Vagina (tissue), 2 donors: Measurements from ENCODE around the gene ZSCAN10. TPM values are rescaled to one million over a fixed set of nuclear protein-coding genes. Genes with fewer than 3 reads are reported as not detected.
A peak's percentile ranks its signal among the peaks of the same experiment; 100 is the strongest.
"Not testable (repeated sequence)": the region's sequence is repeated elsewhere in the genome, so short reads cannot be mapped to it uniquely, and the experiment has no call there.

Source experiments
- DNase-seq, 2 donors: peaks; one replicate each; pipeline ENCODE4 v3.0.0-alpha.2; 2017; ENCODE audit errors: extremely low spot score in 2 of 2
- H3K27ac ChIP-seq: fragments of 200-600 bp; sonication (generic); one replicate; pipeline ENCODE4 v1.5.1; 2019
- H3K27me3 ChIP-seq: fragments of 200-600 bp; sonication (generic); one replicate; pipeline ENCODE4 v1.5.1; 2019
- H3K36me3 ChIP-seq, 2 donors: fragments of 200-600 bp; sonication (generic); one replicate each; pipeline ENCODE4 v1.5.1; 2017 to 2019
- H3K4me1 ChIP-seq: fragments of 200-600 bp; sonication (generic); one replicate; pipeline ENCODE4 v1.5.1; 2019
- H3K4me3 ChIP-seq, 2 donors: fragments of 200-600 bp; sonication (generic); 1 replicate in 1 of 2; 2 replicates in 1 of 2; pipeline ENCODE4 v1.5.1; 2016 to 2019
- H3K9me3 ChIP-seq: fragments of 200-600 bp; sonication (generic); one replicate; pipeline ENCODE4 v1.5.1; 2019
- POLR2A ChIP-seq, 2 donors: fragments of 450-650 bp; IDR thresholded peaks; one replicate each; pipeline ENCODE4 v1.6.1; 2017; ENCODE audit warnings: antibody characterized with exemption in 2 of 2, mild to moderate bottlenecking in 2 of 2, moderate library complexity in 2 of 2
- POLR2AphosphoS5 ChIP-seq, 2 donors: sonication (generic); formaldehyde crosslinking; IDR thresholded peaks; one replicate each; pipeline ENCODE4 v1.9.0; 2017; ENCODE audit warnings: antibody characterized with exemption in 2 of 2, mild to moderate bottlenecking in 2 of 2, low read depth in 1 of 2; ENCODE audit not compliant: insufficient read depth in 1 of 2
- intact Hi-C: fragments of 100-400 bp; cut with DNase I; formaldehyde crosslinking; loops from one replicate; pipeline ENCODE4 v1.15.1; 2023
- total RNA-seq: library from RNA; depleted of rRNA; stranded (reverse); fragments of >200 nt; gene quantifications from one replicate; pipeline ENCODE4 v1.2.3, GENCODE V29; 2016
- TF ChIP-seq, protein P1 (sequence below), 3 experiments: fragments of 450-650 bp in 2 of 3; fragments of 200-600 bp in 1 of 3; sonication (generic) in 1 of 3; IDR thresholded peaks; one replicate each; pipeline ENCODE4 v1.5.1; 2017 to 2019; ENCODE audit warnings: antibody characterized with exemption in 3 of 3, mild to moderate bottlenecking in 2 of 3, moderate library complexity in 2 of 3

Gene ZSCAN10
- total RNA-seq, 1 donor from 2014 or later = not detected

DNA sequence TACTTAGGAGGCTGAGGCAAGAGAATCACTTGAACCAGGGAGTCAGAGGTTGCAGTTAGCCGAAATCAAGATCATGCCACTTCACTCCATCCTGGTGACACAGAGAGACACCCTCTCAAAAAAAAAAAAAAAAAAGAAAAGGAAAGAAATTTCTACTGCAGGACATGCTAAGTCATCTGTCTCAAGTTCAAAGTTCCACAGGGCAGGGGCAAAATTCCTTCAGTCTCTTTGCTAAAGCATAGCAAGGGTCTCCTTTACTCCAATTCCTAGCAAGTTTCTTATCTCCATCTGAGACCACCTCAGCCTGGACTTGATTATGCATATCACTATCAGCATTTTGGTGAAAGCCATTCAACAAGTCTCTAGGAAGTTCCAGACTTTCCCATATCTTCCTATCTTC lies 14.6 kb downstream of the ZSCAN10 start:
- Histone ChIP-seq H3K27me3 (no peaks in the 10 kb centered on the region), H3K9me3 (no peaks in the 10 kb centered on the region)

DNA sequence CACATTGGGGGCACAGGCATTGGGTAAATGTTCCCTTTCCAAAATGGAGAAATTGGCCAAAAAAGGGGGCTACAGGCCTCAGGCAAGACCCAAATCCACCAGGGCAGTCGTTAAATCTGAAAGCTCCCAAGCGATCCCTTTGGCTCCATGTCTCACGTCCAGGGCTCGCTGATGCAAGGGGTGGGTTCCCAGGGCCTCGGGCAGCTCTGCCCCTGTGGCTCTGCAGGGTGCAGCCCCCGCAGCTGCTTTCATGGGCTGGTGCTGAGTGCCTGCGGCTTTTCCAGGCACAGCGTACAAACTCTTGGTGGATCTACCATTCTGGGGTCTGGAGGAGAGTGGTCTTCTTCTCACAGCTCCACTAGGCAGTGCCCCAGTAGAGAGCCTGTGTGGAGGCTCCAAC lies 15.7 kb downstream of the ZSCAN10 start:
- H3K27ac ChIP-seq, H3K36me3 ChIP-seq, H3K4me3 ChIP-seq, H3K27me3 ChIP-seq, H3K4me1 ChIP-seq, H3K9me3 ChIP-seq, intact Hi-C loops: not testable (repeated sequence)
- peak in 1 of 2 donors; percentile 72 for DNase-seq

More for the DNA sequence above, 14.6 kb downstream of the ZSCAN10 start:
- Histone ChIP-seq H3K36me3 (no peaks in the 10 kb centered on the region), H3K4me3 (no peak overlapping the region), H3K27ac (no peak overlapping the region), H3K4me1 (no peaks in the 10 kb centered on the region)
- TF ChIP-seq POLR2A (IDR thresholded peaks at IDR 0.05) (no peak), POLR2AphosphoS5 (IDR thresholded peaks at IDR 0.05; ENCODE audit: insufficient read depth in 1 of 2, low read depth in 1 of 2) (no peak)
- TF ChIP-seq, protein P1, sequence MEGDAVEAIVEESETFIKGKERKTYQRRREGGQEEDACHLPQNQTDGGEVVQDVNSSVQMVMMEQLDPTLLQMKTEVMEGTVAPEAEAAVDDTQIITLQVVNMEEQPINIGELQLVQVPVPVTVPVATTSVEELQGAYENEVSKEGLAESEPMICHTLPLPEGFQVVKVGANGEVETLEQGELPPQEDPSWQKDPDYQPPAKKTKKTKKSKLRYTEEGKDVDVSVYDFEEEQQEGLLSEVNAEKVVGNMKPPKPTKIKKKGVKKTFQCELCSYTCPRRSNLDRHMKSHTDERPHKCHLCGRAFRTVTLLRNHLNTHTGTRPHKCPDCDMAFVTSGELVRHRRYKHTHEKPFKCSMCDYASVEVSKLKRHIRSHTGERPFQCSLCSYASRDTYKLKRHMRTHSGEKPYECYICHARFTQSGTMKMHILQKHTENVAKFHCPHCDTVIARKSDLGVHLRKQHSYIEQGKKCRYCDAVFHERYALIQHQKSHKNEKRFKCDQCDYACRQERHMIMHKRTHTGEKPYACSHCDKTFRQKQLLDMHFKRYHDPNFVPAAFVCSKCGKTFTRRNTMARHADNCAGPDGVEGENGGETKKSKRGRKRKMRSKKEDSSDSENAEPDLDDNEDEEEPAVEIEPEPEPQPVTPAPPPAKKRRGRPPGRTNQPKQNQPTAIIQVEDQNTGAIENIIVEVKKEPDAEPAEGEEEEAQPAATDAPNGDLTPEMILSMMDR (IDR thresholded peaks at IDR 0.05) = no peak
- no peak for DNase-seq
- intact Hi-C loops = no loop called here

DNA sequence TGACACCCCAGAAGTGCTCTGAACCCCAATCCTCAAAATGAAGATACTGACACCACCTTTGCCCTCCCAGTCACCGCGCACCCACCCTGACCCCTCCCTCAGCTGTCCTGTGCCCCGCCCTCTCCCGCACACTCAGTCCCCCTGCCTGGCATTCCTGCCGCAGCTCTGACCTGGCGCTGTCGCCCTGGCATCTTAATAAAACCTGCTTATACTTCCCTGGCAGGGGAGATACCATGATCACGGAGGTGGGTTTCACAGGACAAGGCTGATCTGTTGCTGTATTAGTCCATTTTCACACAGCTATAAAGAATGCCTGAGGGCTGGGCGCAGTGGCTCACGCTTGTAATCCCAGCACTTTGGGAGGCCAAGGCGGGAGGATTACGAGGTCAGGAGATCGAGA lies 17.1 kb downstream of the ZSCAN10 start:
- H3K9me3 ChIP-seq, H3K27me3 ChIP-seq, H3K27ac ChIP-seq, intact Hi-C loops, H3K4me3 ChIP-seq, H3K4me1 ChIP-seq, H3K36me3 ChIP-seq: not testable (repeated sequence)
- DNase-seq = peak in 1 of 2 donors; percentile 77

DNA sequence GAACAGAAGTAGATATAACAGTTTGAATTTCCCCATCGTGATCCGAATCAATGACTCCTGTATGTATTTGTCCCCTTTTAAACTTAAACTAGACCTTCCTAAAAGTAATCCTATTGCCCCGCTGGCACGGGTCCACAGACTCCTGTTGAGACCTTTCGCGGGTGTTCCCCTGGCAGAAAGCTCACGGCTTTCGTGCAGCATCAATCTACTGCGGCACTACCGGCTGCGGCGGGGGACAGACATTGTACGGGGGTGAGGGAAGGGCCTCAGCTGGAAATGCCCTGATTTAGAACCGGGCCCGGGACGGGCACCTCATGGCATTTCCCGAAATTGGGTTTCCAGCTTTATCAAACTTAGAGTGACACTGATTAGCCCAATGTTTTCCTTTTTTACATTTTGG lies 19.1 kb downstream of the ZSCAN10 start:
- no peaks in the 10 kb centered on the region for H3K9me3 ChIP-seq
- DNase-seq = no peak
- no peak overlapping the region for H3K27ac ChIP-seq
- H3K36me3 ChIP-seq = no peaks in the 10 kb centered on the region
- no peak for TF ChIP-seq POLR2AphosphoS5 (IDR thresholded peaks at IDR 0.05; ENCODE audit: insufficient read depth in 1 of 2, low read depth in 1 of 2)
- no peak for TF ChIP-seq POLR2A (IDR thresholded peaks at IDR 0.05)
- TF ChIP-seq, protein P1 (IDR thresholded peaks at IDR 0.05) = no peak
- intact Hi-C loops = no loop called here
- H3K27me3 ChIP-seq = no peaks in the 10 kb centered on the region
- H3K4me1 ChIP-seq = no peaks in the 10 kb centered on the region
- H3K4me3 ChIP-seq = no peak overlapping the region

DNA sequence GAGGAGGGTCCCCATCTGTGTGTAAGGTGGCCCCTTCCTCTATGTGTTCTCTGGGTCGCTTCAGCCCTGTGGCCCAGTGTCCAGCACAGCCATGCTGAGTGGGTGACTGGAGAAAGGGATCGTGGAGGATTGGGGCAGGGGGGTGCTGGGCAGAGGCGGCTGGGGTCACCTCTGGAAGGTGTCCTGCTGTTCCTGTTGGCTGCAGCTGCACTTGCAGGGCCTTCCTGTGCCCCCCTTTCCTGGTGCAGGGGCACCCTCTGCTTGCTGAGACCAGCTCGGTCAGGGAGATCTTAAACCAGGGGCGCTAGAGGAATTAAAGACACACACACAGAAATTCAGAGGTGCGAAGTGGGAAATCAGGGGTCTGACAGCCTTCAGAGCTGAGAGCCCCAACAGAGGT lies 22.5 kb downstream of the ZSCAN10 start:
- H3K27ac ChIP-seq = no peak overlapping the region
- intact Hi-C loops = no loop called here
- H3K36me3 ChIP-seq = no peaks in the 10 kb centered on the region
- DNase-seq = peak in 1 of 2 donors; percentile 84
- no peaks in the 10 kb centered on the region for H3K27me3 ChIP-seq
- H3K4me1 ChIP-seq = no peaks in the 10 kb centered on the region
- no peaks in the 10 kb centered on the region for H3K9me3 ChIP-seq
- TF ChIP-seq POLR2AphosphoS5 (IDR thresholded peaks at IDR 0.05; ENCODE audit: insufficient read depth in 1 of 2, low read depth in 1 of 2) (no peak), POLR2A (IDR thresholded peaks at IDR 0.05) (no peak)
- TF ChIP-seq, protein P1 (IDR thresholded peaks at IDR 0.05) = no peak
- no peak overlapping the region for H3K4me3 ChIP-seq

DNA sequence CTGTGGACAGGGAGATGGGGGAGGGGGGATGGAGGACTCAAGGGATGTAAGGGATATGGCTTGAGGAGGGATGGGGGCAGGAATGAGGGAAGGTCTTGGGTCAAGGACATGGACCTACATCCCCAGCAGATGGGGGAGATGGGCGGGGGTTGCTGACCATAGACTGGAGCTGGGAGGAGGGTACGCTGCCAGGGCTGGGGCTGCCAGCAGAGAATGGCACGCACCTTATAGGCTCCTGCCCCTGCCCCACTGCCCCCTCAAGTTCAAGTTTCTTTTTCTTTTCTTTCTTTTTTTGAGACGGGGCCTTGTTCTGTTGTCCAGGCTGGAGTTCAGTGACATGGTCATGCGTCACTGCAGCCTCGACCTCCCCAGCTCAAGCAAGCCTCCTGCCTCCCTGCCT lies 23.1 kb downstream of the ZSCAN10 start:
- H3K27me3 ChIP-seq, H3K36me3 ChIP-seq, H3K4me3 ChIP-seq, H3K9me3 ChIP-seq, H3K4me1 ChIP-seq, DNase-seq, intact Hi-C loops, H3K27ac ChIP-seq: not testable (repeated sequence)

DNA sequence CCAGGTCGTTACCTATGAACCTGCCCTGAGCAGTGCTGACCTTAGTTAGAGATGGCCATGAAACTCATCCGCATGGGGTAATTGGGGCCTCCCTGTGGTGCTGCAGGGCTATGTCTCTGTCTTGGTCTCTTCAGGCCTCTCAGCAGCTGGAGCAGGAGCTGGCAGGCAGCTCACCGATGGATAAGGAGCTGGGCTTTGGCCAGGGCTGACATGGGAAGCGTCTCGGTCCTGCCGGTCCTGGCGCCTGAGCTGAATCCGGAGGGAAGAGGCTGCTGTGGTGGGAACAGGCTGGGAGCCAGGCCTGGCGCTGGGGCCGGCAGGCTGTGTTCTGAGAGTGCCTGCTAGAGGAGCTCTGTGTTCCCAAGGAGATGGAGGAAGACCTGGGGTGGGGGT lies 23.6 kb downstream of the ZSCAN10 start:
- Histone ChIP-seq H3K4me1 (no peaks in the 10 kb centered on the region), H3K4me3 (no peak overlapping the region), H3K27ac (no peak overlapping the region), H3K9me3 (no peaks in the 10 kb centered on the region), H3K27me3 (no peaks in the 10 kb centered on the region), H3K36me3 (no peaks in the 10 kb centered on the region)
- intact Hi-C loops = no loop called here
- peak in 1 of 2 donors; percentile 88 for DNase-seq
- no peak for TF ChIP-seq POLR2AphosphoS5 (IDR thresholded peaks at IDR 0.05; ENCODE audit: insufficient read depth in 1 of 2, low read depth in 1 of 2)
